MM.1S (cell line): ENCODE results near the gene NOL4L.

ENCODE experiments used
- DNase-seq: peaks from one replicate; pipeline ENCODE4 v3.0.0-alpha.2; 2015
- H2AFZ ChIP-seq: fragments of 300-600 bp; sonication (generic); 2 replicates; pipeline ENCODE4 v1.6.0; 2016; ENCODE audit warnings: antibody characterized with exemption, low read length
- H3F3A ChIP-seq: fragments of 300-600 bp; sonication (generic); 2 replicates; pipeline ENCODE4 v1.6.1; 2016; ENCODE audit warnings: mild to moderate bottlenecking, antibody characterized with exemption, low read length, moderate library complexity, mixed read lengths; ENCODE audit not compliant: insufficient read depth
- H3K27ac ChIP-seq: fragments of 300-600 bp; sonication (generic); 2 replicates; pipeline ENCODE4 v1.5.1; 2016; ENCODE audit warnings: mild to moderate bottlenecking, low read length
- H3K27me3 ChIP-seq: fragments of 300-600 bp; sonication (generic); replicated peaks from 2 replicates; pipeline ENCODE4 v1.6.0; 2016; ENCODE audit warnings: low read length; ENCODE audit not compliant: insufficient read depth
- H3K36me3 ChIP-seq: fragments of 300-600 bp; sonication (generic); replicated peaks from 2 replicates; pipeline ENCODE4 v1.6.1; 2016; ENCODE audit warnings: mild to moderate bottlenecking, low read length, mixed read lengths; ENCODE audit not compliant: insufficient read depth
- H3K4me1 ChIP-seq: fragments of 300-600 bp; sonication (generic); 2 replicates; pipeline ENCODE4 v1.6.1; 2016; ENCODE audit warnings: low read length, mixed read lengths
- H3K4me2 ChIP-seq: fragments of 300-600 bp; sonication (generic); 2 replicates; pipeline ENCODE4 v1.6.0; 2016; ENCODE audit warnings: low read depth, low read length
- H3K4me3 ChIP-seq: fragments of 300-600 bp; sonication (generic); 2 replicates; pipeline ENCODE4 v1.5.1; 2016; ENCODE audit warnings: low read length, mixed read lengths
- H3K79me2 ChIP-seq: fragments of 300-600 bp; sonication (generic); 2 replicates; pipeline ENCODE4 v1.6.1; 2016; ENCODE audit warnings: mixed run types, low read length, mixed read lengths
- H3K9ac ChIP-seq: fragments of 300-600 bp; sonication (generic); 2 replicates; pipeline ENCODE4 v1.6.1; 2016; ENCODE audit warnings: low read length, mixed read lengths
- H3K9me2 ChIP-seq: fragments of 300-600 bp; sonication (generic); replicated peaks from 2 replicates; pipeline ENCODE4 v1.6.1; 2016; ENCODE audit warnings: mild to moderate bottlenecking, low read length, mixed read lengths; ENCODE audit not compliant: insufficient read depth
- H3K9me3 ChIP-seq: fragments of 300-600 bp; sonication (generic); replicated peaks from 2 replicates; pipeline ENCODE4 v1.6.1; 2016; ENCODE audit warnings: mild to moderate bottlenecking, low read length, mixed read lengths; ENCODE audit not compliant: insufficient read depth
- H4K20me1 ChIP-seq: fragments of 300-600 bp; sonication (generic); 2 replicates; pipeline ENCODE4 v1.6.1; 2016; ENCODE audit warnings: mild to moderate bottlenecking, low read length, moderate library complexity, mixed read lengths; ENCODE audit not compliant: insufficient read depth
- EZH2 ChIP-seq: fragments of 300-600 bp; sonication (generic); optimal IDR thresholded peaks from 2 replicates; pipeline ENCODE3; 2017; ENCODE audit warnings: low read depth, mild to moderate bottlenecking, antibody characterized with exemption, low read length, mixed read lengths
- EZH2phosphoT487 ChIP-seq: fragments of 300-600 bp; sonication (generic); IDR thresholded peaks from 2 replicates; pipeline ENCODE4 v1.6.1; 2018; ENCODE audit warnings: antibody characterized with exemption, low read length
- TF ChIP-seq, protein P1 (sequence below): fragments of 300-600 bp; sonication (generic); IDR thresholded peaks from 2 replicates; pipeline ENCODE4 v1.5.1; 2016; ENCODE audit warnings: antibody characterized with exemption, low read length, mixed read lengths

NOL4L gene

DNA sequence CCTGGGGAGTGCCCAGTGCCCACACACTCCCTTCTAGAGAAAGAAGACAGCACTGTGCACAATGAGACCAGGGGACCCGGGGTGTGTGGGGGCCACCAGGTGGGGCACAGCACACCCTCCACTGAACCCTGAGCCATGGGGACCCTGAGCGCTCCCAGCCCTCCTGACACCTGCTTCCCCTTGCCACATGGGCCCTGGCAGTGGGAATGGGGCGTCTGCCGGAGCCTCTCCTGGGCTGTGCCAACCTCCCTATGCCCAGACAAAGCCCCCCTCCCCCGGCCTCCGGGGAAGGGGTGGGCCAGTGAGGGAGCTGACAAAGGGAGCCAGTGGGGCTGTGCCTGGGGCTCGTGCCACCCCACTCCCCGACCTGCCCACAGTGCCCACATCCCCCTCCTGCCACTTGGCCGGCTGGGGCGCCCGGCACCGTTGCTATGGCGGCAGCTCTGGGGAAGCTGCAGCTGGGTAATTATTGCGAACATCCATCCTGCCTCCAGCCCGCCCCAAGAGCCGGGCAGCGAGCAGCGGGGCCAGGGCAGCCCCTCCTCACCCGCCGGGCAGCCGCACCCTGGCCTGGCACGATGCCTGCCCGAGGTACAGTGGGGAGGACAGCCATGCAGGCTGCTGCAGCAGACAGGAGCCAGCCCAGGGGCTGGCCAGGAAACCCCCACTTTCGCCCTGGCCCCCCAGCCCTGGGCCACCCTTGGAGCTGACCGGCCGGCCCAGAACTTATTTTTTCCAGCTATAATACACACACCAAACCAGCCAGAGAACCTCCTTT lies 41.9 kb upstream of the NOL4L start:
- no peak overlapping the region for H3K4me3 ChIP-seq
- H3K79me2 ChIP-seq: no peaks in the 10 kb centered on the region
- no peaks in the 10 kb centered on the region for H3K9me3 ChIP-seq
- no peak overlapping the region for H3K9ac ChIP-seq
- TF ChIP-seq EZH2phosphoT487: no peak
- TF ChIP-seq, protein P1, sequence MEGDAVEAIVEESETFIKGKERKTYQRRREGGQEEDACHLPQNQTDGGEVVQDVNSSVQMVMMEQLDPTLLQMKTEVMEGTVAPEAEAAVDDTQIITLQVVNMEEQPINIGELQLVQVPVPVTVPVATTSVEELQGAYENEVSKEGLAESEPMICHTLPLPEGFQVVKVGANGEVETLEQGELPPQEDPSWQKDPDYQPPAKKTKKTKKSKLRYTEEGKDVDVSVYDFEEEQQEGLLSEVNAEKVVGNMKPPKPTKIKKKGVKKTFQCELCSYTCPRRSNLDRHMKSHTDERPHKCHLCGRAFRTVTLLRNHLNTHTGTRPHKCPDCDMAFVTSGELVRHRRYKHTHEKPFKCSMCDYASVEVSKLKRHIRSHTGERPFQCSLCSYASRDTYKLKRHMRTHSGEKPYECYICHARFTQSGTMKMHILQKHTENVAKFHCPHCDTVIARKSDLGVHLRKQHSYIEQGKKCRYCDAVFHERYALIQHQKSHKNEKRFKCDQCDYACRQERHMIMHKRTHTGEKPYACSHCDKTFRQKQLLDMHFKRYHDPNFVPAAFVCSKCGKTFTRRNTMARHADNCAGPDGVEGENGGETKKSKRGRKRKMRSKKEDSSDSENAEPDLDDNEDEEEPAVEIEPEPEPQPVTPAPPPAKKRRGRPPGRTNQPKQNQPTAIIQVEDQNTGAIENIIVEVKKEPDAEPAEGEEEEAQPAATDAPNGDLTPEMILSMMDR: no peak
- no peak for TF ChIP-seq EZH2
- no peaks in the 10 kb centered on the region for H3K9me2 ChIP-seq
- H3K4me2 ChIP-seq: peak overlapping the region; percentile 35; the same call in 1 of the 2 replicates
- H3F3A ChIP-seq: no peaks in the 10 kb centered on the region
- H3K27me3 ChIP-seq: no peaks in the 10 kb centered on the region; the same call in 1 of the 2 replicates
- no peaks in the 10 kb centered on the region for H3K36me3 ChIP-seq
- peak overlapping the region; percentile 39; the same call in 1 of the 2 replicates for H2AFZ ChIP-seq
- no peaks in the 10 kb centered on the region for H4K20me1 ChIP-seq
- no peak for DNase-seq
- peaks cover 4% of the 10 kb centered on the region; the same call in 1 of the 2 replicates for H3K4me1 ChIP-seq
- no peak overlapping the region for H3K27ac ChIP-seq

GRCh38 chr20:32626407-32626806 lies 41.3 kb upstream of the NOL4L start:
- Histone ChIP-seq H3K9ac (no peak overlapping the region), H3K4me3 (no peak overlapping the region), H3K9me2 (no peaks in the 10 kb centered on the region), H3K4me2 (no peak overlapping the region), H2AFZ (no peak overlapping the region), H3K4me1 (peaks cover 4% of the 10 kb centered on the region; the same call in 1 of the 2 replicates), H3F3A (no peaks in the 10 kb centered on the region), H3K9me3 (no peaks in the 10 kb centered on the region), H4K20me1 (no peaks in the 10 kb centered on the region), H3K27me3 (peaks cover 3% of the 10 kb centered on the region; the same call in 1 of the 2 replicates), H3K79me2 (no peaks in the 10 kb centered on the region), H3K36me3 (no peaks in the 10 kb centered on the region), H3K27ac (no peak overlapping the region)
- no peak for TF ChIP-seq EZH2
- TF ChIP-seq EZH2phosphoT487: no peak
- TF ChIP-seq, protein P1: no peak
- no peak for DNase-seq

GRCh38 chr20:32625996-32626395 lies 40.9 kb upstream of the NOL4L start:
- H3K36me3 ChIP-seq: no peaks in the 10 kb centered on the region
- H3K9ac ChIP-seq: no peak overlapping the region
- TF ChIP-seq EZH2: no peak
- TF ChIP-seq, protein P1: no peak
- no peak for TF ChIP-seq EZH2phosphoT487
- no peaks in the 10 kb centered on the region for H3K9me2 ChIP-seq
- no peaks in the 10 kb centered on the region for H3F3A ChIP-seq
- no peaks in the 10 kb centered on the region for H3K79me2 ChIP-seq
- no peak overlapping the region for H3K4me2 ChIP-seq
- no peak overlapping the region for H3K27ac ChIP-seq
- no peak for DNase-seq
- H3K27me3 ChIP-seq: peaks cover 3% of the 10 kb centered on the region; the same call in 1 of the 2 replicates
- peaks cover 4% of the 10 kb centered on the region; the same call in 1 of the 2 replicates for H3K4me1 ChIP-seq
- H3K9me3 ChIP-seq: no peaks in the 10 kb centered on the region
- H2AFZ ChIP-seq: no peak overlapping the region
- no peak overlapping the region for H3K4me3 ChIP-seq
- H4K20me1 ChIP-seq: no peaks in the 10 kb centered on the region
